Raji (cell line): ENCODE results near the gene USP32.

Source experiments
- POLR2A ChIP-seq: IDR thresholded peaks from 2 replicates; pipeline ENCODE4 v1.6.1; 2011; ENCODE audit warnings: low read depth, low read length, control low read depth; ENCODE audit not compliant: insufficient read depth

Gene USP32

DNA sequence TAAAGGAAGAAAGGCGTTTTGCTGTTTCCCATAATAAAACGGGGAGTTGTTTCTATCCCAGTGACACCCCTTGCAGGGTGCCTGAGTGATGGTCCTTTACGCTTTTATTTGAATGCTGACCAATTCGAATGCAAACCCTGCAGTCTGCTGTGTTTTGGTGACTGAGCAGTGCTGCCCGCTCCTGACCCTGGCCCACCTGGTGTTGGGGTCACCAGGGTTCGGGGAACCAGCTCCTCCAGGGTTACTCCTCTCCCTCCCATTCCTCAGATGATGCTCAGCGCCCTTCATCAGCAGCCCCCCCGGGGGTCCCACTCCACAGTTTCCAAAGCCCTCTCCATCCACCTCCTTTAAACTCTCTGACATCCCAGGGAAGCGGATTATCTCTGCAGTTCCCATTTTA is 236.1 kb downstream of the USP32 start:
- no peak for TF ChIP-seq POLR2A

- TF ChIP-seq POLR2A = no peak
Measured at GRCh38 chr17:60155427-60155814, 236.5 kb downstream of the USP32 start.

- TF ChIP-seq POLR2A = no peak
Measured at GRCh38 chr17:60154616-60155426, 237.1 kb downstream of the USP32 start.

DNA sequence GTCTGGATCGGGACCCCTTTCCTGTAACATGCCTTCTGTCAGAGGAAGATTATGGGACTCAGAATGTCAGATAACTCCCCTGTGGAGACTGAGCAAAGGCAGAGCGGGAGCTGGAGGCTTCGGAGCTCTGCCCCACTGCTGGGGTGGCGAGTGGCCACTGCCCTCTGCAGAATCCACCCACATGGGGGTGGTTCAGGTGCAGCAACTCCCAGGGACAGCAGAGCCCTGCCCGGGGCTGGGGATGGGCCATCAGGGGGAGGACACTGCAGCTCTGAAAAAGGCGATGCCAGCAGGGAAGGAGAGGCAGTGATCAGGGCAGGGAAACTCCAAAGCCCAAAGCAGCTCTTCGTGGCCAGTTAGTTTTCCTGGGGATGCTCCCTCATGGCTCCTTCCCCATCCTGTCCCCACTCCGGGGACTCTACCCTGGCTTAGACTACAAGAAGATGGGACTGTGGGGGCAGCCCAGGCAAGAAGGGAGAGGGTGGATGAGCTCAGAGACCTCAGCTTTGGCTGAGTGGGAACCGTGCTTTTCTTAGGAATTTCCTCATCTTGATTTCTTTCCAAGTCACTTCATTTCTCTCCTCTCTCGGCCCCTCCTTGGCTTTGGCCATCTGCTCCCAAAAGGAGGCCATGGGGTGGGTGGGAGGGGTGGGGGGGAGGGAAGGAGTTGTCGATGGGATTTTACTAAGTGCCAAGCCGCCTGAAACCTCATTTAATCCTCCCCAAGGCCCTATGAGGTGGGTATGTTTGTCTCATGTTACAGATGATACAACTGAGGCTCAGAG is 238.1 kb downstream of the USP32 start:
- TF ChIP-seq POLR2A = no peak

DNA sequence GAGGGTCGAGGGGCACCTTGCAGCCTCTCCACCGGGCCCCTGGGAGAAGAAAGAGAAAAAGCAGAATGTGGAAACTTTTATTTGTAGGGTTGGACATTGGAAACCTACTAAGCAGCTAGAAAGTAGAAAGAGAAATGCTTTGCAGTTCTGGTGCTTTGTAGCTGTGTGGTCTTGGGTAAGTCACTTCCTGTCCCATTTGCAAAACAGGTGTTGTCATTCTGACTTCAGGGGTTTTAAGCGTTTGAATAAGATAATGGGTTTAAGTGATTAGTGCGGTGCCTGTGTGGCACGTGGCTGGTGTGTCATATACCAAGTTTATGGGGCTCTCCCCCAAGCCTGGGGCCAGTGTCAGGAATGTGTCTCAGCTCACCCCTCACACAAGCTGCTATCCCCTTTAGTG is 240.6 kb downstream of the USP32 start:
- TF ChIP-seq POLR2A = no peak

GRCh38 chr17:60149691-60150582 is 242.0 kb downstream of the USP32 start, which contains the start of gene CA4:
TSS of gene CA4 (plus strand) at chr17:60149973. CDS start at chr17:60150035, 62 bp downstream.
- TF ChIP-seq POLR2A = no peak

GRCh38 chr17:60148373-60148772 is 243.6 kb downstream of the USP32 start:
- TF ChIP-seq POLR2A = no peak

DNA sequence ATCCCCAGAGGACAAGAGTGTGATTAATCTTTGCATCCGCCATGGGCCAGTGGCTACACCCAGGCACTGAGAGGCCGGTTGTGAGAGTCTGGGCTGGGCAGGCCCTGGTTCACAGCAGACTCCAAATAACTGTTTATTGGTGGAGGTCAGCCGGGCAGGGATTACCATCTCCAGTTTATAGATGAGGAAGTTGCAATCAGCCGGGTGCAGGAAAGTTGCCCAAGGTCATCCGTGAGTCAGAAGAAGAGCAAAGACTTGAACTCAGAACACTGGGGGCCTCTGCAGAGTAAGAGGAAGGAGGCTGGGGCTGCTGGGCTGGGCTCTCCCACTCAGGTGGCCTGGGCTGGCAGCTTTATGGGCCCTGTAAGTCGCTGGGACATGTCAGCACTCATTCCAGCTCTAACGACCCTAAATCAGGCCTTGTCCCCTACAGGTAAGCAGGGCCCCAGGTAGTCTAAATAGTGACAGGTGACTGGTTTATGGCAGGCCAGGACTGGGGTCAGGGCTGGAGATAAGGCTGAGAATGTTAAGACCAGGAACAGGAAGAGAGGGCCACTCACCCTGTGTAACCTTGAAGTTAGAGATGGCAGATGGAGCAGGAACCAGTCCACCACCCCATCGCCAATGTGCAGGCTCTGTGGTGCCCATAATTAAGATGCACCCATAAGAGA is 244.2 kb downstream of the USP32 start:
- no peak for TF ChIP-seq POLR2A

DNA sequence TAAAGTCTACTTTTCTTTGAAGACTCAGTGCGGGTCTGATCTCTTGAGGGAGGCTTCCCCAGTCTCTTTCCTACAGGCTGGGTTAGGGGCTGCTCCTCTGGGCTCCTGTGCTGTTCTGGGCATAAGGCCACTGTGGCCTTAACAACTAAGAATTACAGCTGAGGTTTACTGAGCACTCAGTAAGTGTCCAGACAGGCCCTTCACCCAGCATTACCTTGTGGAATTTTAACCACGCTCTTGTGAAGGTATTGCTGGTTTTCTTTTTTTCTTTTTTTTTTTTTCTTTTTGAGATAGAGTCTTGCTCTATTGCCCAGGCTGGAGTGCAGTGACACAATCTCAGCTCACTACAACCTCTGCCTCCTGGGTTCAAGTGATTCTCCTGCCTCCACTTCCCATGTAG is 245.7 kb downstream of the USP32 start:
- no peak for TF ChIP-seq POLR2A

DNA sequence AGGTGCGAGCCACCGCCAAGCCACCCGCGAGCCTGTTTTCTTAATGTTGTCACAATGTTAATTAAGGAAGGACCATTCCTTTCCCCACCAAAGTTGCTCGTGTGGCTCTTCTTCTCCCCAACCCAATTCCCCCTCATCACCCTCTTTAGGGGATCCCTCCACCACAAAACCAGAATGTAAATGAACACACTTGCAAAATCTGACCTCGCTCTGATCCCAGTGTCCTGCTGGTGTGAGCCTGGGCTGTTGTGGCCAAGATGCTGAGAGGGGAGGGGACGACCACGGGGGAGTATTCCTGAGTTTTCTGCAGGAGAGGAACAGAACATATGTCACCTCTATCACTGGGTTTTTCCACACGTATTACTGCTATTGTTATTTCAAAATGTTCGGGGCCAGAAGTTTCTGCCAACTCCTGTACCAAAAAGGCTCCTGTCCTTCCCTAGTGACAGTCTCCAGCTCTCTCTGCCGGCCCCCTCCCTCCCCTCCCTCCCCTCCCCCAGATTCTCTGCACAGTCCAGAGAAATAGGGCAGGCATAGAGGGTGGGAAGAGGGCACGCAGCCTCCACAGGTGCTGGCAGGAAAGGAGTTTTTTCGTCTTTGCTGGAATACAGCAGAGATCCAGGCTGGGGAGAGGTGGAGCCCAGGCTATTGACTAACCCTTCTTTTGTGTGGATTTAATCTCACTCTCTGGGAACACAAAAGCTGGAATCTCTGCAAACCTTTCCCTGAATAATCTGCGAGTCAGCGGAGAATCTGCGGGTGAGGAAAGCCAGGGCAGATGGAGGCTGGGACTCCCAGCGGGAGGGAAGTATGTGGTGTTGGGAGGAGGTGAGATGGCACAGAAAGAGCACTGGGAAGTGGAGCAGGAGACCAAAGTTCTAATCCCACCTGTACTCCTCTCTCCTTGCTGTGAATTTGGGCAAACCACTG is 246.7 kb downstream of the USP32 start:
- TF ChIP-seq POLR2A = no peak

DNA sequence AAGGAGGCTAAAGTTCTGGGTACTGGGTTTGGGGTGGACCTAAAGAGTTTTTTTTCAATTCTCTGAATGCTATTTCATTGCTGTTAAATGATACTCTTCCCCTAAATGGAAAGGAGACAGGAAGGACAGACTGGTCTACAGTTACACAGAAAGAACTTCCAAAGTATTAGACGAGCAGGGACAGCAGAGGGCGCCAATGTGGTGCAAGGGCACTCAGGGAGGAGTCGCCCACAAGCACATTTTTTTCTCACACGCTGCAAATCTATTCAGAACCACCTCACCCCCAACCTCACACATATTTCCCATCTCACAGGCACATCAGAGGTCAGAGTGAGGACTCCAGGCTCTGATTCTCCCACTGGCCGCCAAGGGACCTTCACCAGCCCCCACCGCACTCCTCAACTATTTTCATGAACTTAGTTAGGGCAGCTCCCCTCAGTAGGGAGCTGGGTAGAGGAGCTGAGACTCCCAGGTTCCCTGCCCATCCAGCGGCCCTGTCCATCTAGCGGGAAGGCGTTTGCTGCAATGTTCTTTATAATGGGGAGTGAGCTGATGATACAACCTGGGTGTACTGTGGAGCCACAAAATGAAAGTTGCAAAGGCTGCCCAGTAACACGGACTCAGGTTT is 248.9 kb downstream of the USP32 start:
- TF ChIP-seq POLR2A = no peak

DNA sequence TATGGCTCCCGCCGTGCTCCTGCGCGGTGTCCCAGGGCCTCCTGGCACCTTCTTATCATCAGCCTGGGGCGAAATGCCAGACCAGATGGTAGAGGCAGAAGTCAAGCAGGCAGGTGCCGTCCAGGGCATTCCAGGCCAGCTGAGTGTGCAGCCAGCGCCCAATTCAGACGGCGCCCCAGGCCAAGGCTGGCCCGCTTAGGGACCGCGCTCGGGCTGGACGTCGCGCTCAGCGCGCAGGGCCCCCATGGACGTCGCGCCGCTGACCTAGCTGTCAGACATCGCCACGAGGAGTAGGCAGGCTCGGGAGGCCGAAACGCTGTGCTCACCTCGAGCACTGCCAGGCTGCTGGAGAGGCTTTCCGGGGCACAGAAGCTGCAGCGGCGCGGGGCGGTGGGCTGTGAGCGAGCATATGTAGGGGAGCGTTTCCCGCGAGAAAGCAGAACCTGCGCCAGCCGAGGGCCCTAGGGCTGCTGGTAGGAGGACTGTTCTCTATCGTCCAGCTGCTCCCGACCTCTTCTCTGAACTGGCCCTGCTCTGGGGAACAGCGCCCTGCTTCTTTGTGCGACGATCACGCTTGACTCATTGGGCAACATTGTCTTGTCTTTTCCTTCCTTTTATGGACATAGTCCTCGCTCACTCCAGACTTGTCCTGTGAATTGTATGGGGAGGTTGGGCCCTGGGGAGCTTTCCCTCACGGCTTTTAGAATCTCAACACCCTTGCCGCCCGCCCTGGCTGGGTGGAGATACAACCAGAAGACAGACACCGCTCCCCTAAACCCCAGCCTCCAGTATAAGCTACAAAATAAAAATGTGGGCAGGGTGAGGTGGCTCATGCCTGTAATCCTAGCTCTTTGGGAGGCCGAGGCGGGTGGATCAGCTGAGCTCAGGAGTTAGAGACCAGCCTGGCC is 250.6 kb downstream of the USP32 start:
- no peak for TF ChIP-seq POLR2A

GRCh38 chr17:60139438-60140285 is 252.3 kb downstream of the USP32 start:
- TF ChIP-seq POLR2A = no peak
